OCI-LY1 (cell line): Measurements from ENCODE around the gene LSM8.

Experiments
- H2AFZ ChIP-seq: fragments of 200-600 bp; sonication (generic), shearing (Covaris generic); 2 replicates; pipeline ENCODE4 v1.6.0; 2014; ENCODE audit warnings: antibody characterized with exemption, mild to moderate bottlenecking, low read length
- H3F3A ChIP-seq: fragments of 200-600 bp; sonication (generic), shearing (Covaris generic); 2 replicates; pipeline ENCODE4 v1.6.0; 2014; ENCODE audit warnings: mild to moderate bottlenecking, antibody characterized with exemption, low read length, moderate library complexity; ENCODE audit not compliant: insufficient read depth
- H3K27ac ChIP-seq: fragments of 200-600 bp; sonication (generic); 2 replicates; pipeline ENCODE4 v1.5.1; 2014; ENCODE audit warnings: low read length, mixed run types, mild to moderate bottlenecking, low read depth; ENCODE audit not compliant: poor library complexity, severe bottlenecking
- H3K27me3 ChIP-seq: fragments of 200-600 bp; sonication (generic); 2 replicates; pipeline ENCODE4 v1.6.0; 2014; ENCODE audit warnings: antibody characterized with exemption, mild to moderate bottlenecking, low read length, moderate library complexity; ENCODE audit not compliant: insufficient read depth
- H3K36me3 ChIP-seq: fragments of 200-600 bp; sonication (generic); 2 replicates; pipeline ENCODE4 v1.6.1; 2014; ENCODE audit warnings: mild to moderate bottlenecking, antibody characterized with exemption, low read length, moderate library complexity, mixed read lengths; ENCODE audit not compliant: insufficient read depth
- H3K4me1 ChIP-seq: fragments of 200-600 bp; sonication (generic); 2 replicates; pipeline ENCODE4 v1.5.1; 2014; ENCODE audit warnings: mild to moderate bottlenecking, low read length, moderate library complexity; ENCODE audit not compliant: insufficient read depth, severe bottlenecking
- H3K4me2 ChIP-seq: fragments of 200-600 bp; sonication (generic), shearing (Covaris generic); 2 replicates; pipeline ENCODE4 v1.6.1; 2014; ENCODE audit warnings: low read length
- H3K4me3 ChIP-seq: fragments of 200-600 bp; sonication (generic); 2 replicates; pipeline ENCODE4 v1.5.1; 2014; ENCODE audit warnings: low read length, low read depth, mild to moderate bottlenecking, mixed read lengths; ENCODE audit not compliant: poor library complexity, severe bottlenecking
- H3K79me2 ChIP-seq: fragments of 200-600 bp; shearing (Covaris generic); 2 replicates; pipeline ENCODE4 v1.6.1; 2016; ENCODE audit warnings: mixed run types, low read length, mixed read lengths; ENCODE audit not compliant: insufficient read depth
- H3K9ac ChIP-seq: fragments of 200-600 bp; sonication (generic), shearing (Covaris generic); 2 replicates; pipeline ENCODE4 v1.6.1; 2014; ENCODE audit warnings: mild to moderate bottlenecking, low read length, mixed read lengths
- H3K9me2 ChIP-seq: fragments of 200-600 bp; sonication (generic), shearing (Covaris generic); 2 replicates; pipeline ENCODE4 v1.6.1; 2014; ENCODE audit warnings: low read depth, mild to moderate bottlenecking, low read length, mixed read lengths
- H3K9me3 ChIP-seq: fragments of 200-600 bp; shearing (Covaris generic); 2 replicates; pipeline ENCODE4 v1.6.1; 2014; ENCODE audit warnings: low read length, mixed read lengths
- H4K20me1 ChIP-seq: fragments of 200-600 bp; sonication (generic), shearing (Covaris generic); 2 replicates; pipeline ENCODE4 v1.6.0; 2016; ENCODE audit warnings: mild to moderate bottlenecking, low read length; ENCODE audit not compliant: insufficient read depth
- CTCF ChIP-seq: fragments of 200-600 bp; sonication (generic), shearing (Covaris generic); IDR thresholded peaks from 2 replicates; pipeline ENCODE4 v1.5.1; 2017; ENCODE audit warnings: mild to moderate bottlenecking, antibody characterized with exemption, low read length, moderate library complexity, mixed read lengths
- EZH2 ChIP-seq: fragments of 200-600 bp; sonication (generic), shearing (Covaris generic); IDR thresholded peaks from 2 replicates; pipeline ENCODE4 v1.8.0; 2017; ENCODE audit warnings: borderline replicate concordance, mixed run types, mild to moderate bottlenecking, antibody characterized with exemption, low read length, moderate library complexity, mixed read lengths

The LSM8 gene

GRCh38 chr7:118182593-118183427 lies 1.2 kb upstream of the LSM8 start:
- Histone ChIP-seq H3K9me3 (no peaks in the 10 kb centered on the region), H3K79me2 (peaks cover 39% of the 10 kb centered on the region), H3K27ac (peak overlapping the region; percentile 64), H3K4me2 (peak overlapping the region; percentile 73), H3K4me1 (peaks cover 40% of the 10 kb centered on the region), H3K27me3 (no peaks in the 10 kb centered on the region), H4K20me1 (no peaks in the 10 kb centered on the region), H3K36me3 (peaks cover 26% of the 10 kb centered on the region), H3K9me2 (no peaks in the 10 kb centered on the region), H3K4me3 (peak overlapping the region; percentile 79), H3K9ac (peak overlapping the region; percentile 91), H3F3A (no peaks in the 10 kb centered on the region), H2AFZ (peak overlapping the region; percentile 24; the same call in 1 of the 2 replicates)
- TF ChIP-seq EZH2 (no peak), CTCF (no peak)

GRCh38 chr7:118183428-118183785 lies 557 bp upstream of the LSM8 start:
- peak overlapping the region; percentile 73 for H3K4me2 ChIP-seq
- H3K79me2 ChIP-seq: peaks cover 39% of the 10 kb centered on the region
- H2AFZ ChIP-seq: peak overlapping the region; percentile 24; the same call in 1 of the 2 replicates
- H3K27me3 ChIP-seq: no peaks in the 10 kb centered on the region
- H3K36me3 ChIP-seq: peaks cover 32% of the 10 kb centered on the region
- no peaks in the 10 kb centered on the region for H3K9me2 ChIP-seq
- H3K4me3 ChIP-seq: peak overlapping the region; percentile 79
- H4K20me1 ChIP-seq: no peaks in the 10 kb centered on the region
- peaks cover 40% of the 10 kb centered on the region for H3K4me1 ChIP-seq
- TF ChIP-seq EZH2 (no peak), CTCF (no peak)
- peak overlapping the region; percentile 91 for H3K9ac ChIP-seq
- no peaks in the 10 kb centered on the region for H3F3A ChIP-seq
- peak overlapping the region; percentile 64 for H3K27ac ChIP-seq
- H3K9me3 ChIP-seq: no peaks in the 10 kb centered on the region

- Histone ChIP-seq H3K27ac (peak overlapping the region; percentile 32), H3K79me2 (peaks cover 39% of the 10 kb centered on the region), H3K9me3 (no peaks in the 10 kb centered on the region), H3K9me2 (no peaks in the 10 kb centered on the region), H3K9ac (peak overlapping the region; percentile 91), H4K20me1 (no peaks in the 10 kb centered on the region), H3F3A (no peaks in the 10 kb centered on the region), H3K36me3 (peaks cover 43% of the 10 kb centered on the region), H3K4me1 (peaks cover 40% of the 10 kb centered on the region), H3K4me2 (peak overlapping the region; percentile 81), H3K4me3 (peak overlapping the region; percentile 79), H3K27me3 (no peaks in the 10 kb centered on the region), H2AFZ (no peak overlapping the region)
- TF ChIP-seq EZH2 (no peak), CTCF (no peak)
Observed at GRCh38 chr7:118184565-118184940, 589 bp downstream of the LSM8 start.
